ENCODE data around the gene ZFC3H1. TPM values are rescaled to one million over a fixed set of nuclear protein-coding genes. Genes with fewer than 3 reads are reported as not detected.

The ZFC3H1 gene
- total and polyA plus RNA-seq, 2 of the 8 experiments (the other 6 are each of a cell fraction or from before 2014, with no cell fraction given) = 20.0 to 32.4 TPM

DNA sequence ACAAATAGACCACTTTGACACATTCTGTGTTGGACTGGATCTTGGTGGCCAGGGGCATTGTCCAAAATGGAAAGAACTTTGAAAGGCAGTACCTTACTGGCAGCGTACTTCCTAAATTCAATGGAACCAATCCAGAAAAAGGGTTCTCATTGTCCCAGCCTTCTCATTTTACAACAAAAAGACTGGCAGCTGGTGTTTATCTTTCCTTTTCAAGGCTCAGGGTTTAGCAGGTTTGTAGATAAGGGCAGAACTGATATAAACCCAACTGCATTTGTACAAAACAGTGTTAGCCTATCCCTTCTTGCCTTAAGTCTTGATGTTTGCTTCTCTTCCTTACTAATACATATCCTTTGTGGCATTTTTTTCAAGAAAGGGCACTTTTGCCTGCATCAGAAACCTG lies 8.2 kb upstream of the ZFC3H1 start:
- Histone ChIP-seq H3K4me2 (ENCODE audit: insufficient read depth in 1 of 2, low read depth in 2 of 2, low read length in 2 of 2) (no peak overlapping the region), H4K8ac (ENCODE audit: extremely low read depth, insufficient read depth, low read length) (no peak overlapping the region), H4K20me1 (replicated peaks in 1 of 2; ENCODE audit: control insufficient read depth in 1 of 2, insufficient read depth in 2 of 2, low read length in 2 of 2) (no peaks in the 10 kb centered on the region), H3K4me3 (ENCODE audit: extremely low read depth in 1 of 4, insufficient read depth in 2 of 4, low read depth in 3 of 4, low read length in 4 of 4) (no peak overlapping the region), H2BK120ac (replicated peaks; ENCODE audit: low read depth, low read length) (no peak overlapping the region), H3K9me3 (ENCODE audit: insufficient read depth in 2 of 2, low read depth in 1 of 2, low read length in 1 of 2) (no peaks in the 10 kb centered on the region), H3K27me3 (replicated peaks in 1 of 4; ENCODE audit: control insufficient read depth in 3 of 4, extremely low read depth in 1 of 4, insufficient read depth in 3 of 4, low read length in 3 of 4) (no peaks in the 10 kb centered on the region), H2BK15ac (ENCODE audit: low read length) (no peak overlapping the region), H2AFZ (ENCODE audit: low read length) (no peak overlapping the region), H3K56ac (replicated peaks; ENCODE audit: insufficient read length, low read depth, low read length) (no peak overlapping the region), H2BK20ac (ENCODE audit: low read length) (no peak overlapping the region), H3K79me2 (ENCODE audit: control insufficient read depth in 1 of 2, insufficient read depth in 2 of 2, low read length in 2 of 2) (no peaks in the 10 kb centered on the region), H4K5ac (ENCODE audit: insufficient read length, low read depth, low read length) (no peak overlapping the region), H3K18ac (ENCODE audit: extremely low read depth, low read length) (no peak overlapping the region), H3K36me3 (ENCODE audit: control insufficient read depth in 2 of 4, insufficient read depth in 4 of 4, low read length in 3 of 4) (no peaks in the 10 kb centered on the region), H3K4ac (replicated peaks; ENCODE audit: insufficient read length, low read depth, low read length) (no peak overlapping the region), H4K91ac (replicated peaks; ENCODE audit: insufficient read length, low read length) (no peak overlapping the region), H2BK12ac (ENCODE audit: low read depth, low read length) (no peak overlapping the region), H3K9ac (replicated peaks in 1 of 4; ENCODE audit: extremely low read depth in 1 of 4, low read depth in 3 of 4, low read length in 3 of 4) (no peak overlapping the region), H2AK5ac (ENCODE audit: low read depth, low read length) (no peak overlapping the region), H3K27ac (ENCODE audit: low read depth, low read length) (no peak overlapping the region), H2BK5ac (ENCODE audit: low read depth, low read length) (no peak overlapping the region), H3K14ac (ENCODE audit: insufficient read length) (no peak overlapping the region), H3K4me1 (replicated peaks in 1 of 4; ENCODE audit: control insufficient read depth in 3 of 4, insufficient read depth in 4 of 4, low read length in 3 of 4) (no peaks in the 10 kb centered on the region), H3K23ac (ENCODE audit: insufficient read length) (no peak overlapping the region), H3K23me2 (ENCODE audit: low read depth, low read length) (no peaks in the 10 kb centered on the region), H3K79me1 (ENCODE audit: low read depth, low read length) (no peaks in the 10 kb centered on the region)
- no peak for DNase-seq (ENCODE audit: low read depth in 1 of 2, low spot score in 2 of 2)
- CTCF ChIA-PET (ENCODE audit: partially characterized antibody) = interaction anchor here (1.4 to 1.8 kb wide), 2 partner anchors 13 to 75 kb away, joined by 3 read pairs; no protein-coding TSS in a partner anchor
- 88% methylated on average over 1 of the region's 1 CpG; no CpG with 5 or more reads in 1 of the 2 experiments for WGBS, 2 experiments (ENCODE audit: extremely low coverage in 1 of 2, insufficient coverage in 1 of 2, insufficient read length in 1 of 2, insufficient replicate concordance in 2 of 2, low coverage in 1 of 2, low lambda C conversion rate in 2 of 2, missing lambda C conversion rate in 1 of 2)
- POLR2A ChIA-PET (ENCODE audit: partially characterized antibody) = interaction anchor here (0.7 to 0.8 kb wide), 2 partner anchors 17 to 77 kb away, joined by 3 to 4 read pairs; no protein-coding TSS in a partner anchor
- no peak for FAIRE-seq
- no peak for TF ChIP-seq EZH2 (IDR thresholded peaks at IDR 0.05; ENCODE audit: low read depth, low read length, severe bottlenecking)
- TF ChIP-seq SP1 (IDR thresholded peaks at IDR 0.05; ENCODE audit: low read depth, low read length) = no peak
- no peak for TF ChIP-seq CBX8 (IDR thresholded peaks at IDR 0.05; ENCODE audit: borderline replicate concordance, low read depth, low read length)
- TF ChIP-seq, protein P1, sequence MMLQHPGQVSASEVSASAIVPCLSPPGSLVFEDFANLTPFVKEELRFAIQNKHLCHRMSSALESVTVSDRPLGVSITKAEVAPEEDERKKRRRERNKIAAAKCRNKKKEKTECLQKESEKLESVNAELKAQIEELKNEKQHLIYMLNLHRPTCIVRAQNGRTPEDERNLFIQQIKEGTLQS (IDR thresholded peaks at IDR 0.05; ENCODE audit: insufficient read depth, low read depth, low read length) = no peak
- TF ChIP-seq TAF1 (IDR thresholded peaks at IDR 0.05; ENCODE audit: low read depth, low read length) = no peak
- no peak for TF ChIP-seq POLR2A (IDR thresholded peaks at IDR 0.05; ENCODE audit: control extremely low read depth in 1 of 2, low read depth in 2 of 2, low read length in 2 of 2)
- TF ChIP-seq, protein P2, sequence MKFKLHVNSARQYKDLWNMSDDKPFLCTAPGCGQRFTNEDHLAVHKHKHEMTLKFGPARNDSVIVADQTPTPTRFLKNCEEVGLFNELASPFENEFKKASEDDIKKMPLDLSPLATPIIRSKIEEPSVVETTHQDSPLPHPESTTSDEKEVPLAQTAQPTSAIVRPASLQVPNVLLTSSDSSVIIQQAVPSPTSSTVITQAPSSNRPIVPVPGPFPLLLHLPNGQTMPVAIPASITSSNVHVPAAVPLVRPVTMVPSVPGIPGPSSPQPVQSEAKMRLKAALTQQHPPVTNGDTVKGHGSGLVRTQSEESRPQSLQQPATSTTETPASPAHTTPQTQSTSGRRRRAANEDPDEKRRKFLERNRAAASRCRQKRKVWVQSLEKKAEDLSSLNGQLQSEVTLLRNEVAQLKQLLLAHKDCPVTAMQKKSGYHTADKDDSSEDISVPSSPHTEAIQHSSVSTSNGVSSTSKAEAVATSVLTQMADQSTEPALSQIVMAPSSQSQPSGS (IDR thresholded peaks at IDR 0.05; ENCODE audit: low read length) = no peak
- no peak for TF ChIP-seq SUZ12 (IDR thresholded peaks at IDR 0.05; ENCODE audit: low read length)
- TF ChIP-seq POU5F1 (IDR thresholded peaks at IDR 0.05; ENCODE audit: low read depth, low read length) = no peak
- TF ChIP-seq MAFK (IDR thresholded peaks at IDR 0.05; ENCODE audit: low read depth, low read length) = no peak
- TF ChIP-seq YY1 (IDR thresholded peaks at IDR 0.05; ENCODE audit: low read depth, low read length) = no peak
- no peak for TF ChIP-seq HDAC6 (IDR thresholded peaks at IDR 0.05; ENCODE audit: low read depth, low read length)
- no peak for TF ChIP-seq TCF12 (IDR thresholded peaks at IDR 0.05; ENCODE audit: low read depth, low read length)
- no peak for TF ChIP-seq CHD1 (IDR thresholded peaks at IDR 0.05; ENCODE audit: low read depth, low read length)

Measured in H1 (cell line).